Kidney glomerular epithelial cell (primary cell): Measurements from ENCODE around the gene SHISA8.

Experiments
- DNase-seq: peaks from one replicate; lab custom pipeline; 2025; lab: John Stamatoyannopoulos, UW

SHISA8 gene

DNA sequence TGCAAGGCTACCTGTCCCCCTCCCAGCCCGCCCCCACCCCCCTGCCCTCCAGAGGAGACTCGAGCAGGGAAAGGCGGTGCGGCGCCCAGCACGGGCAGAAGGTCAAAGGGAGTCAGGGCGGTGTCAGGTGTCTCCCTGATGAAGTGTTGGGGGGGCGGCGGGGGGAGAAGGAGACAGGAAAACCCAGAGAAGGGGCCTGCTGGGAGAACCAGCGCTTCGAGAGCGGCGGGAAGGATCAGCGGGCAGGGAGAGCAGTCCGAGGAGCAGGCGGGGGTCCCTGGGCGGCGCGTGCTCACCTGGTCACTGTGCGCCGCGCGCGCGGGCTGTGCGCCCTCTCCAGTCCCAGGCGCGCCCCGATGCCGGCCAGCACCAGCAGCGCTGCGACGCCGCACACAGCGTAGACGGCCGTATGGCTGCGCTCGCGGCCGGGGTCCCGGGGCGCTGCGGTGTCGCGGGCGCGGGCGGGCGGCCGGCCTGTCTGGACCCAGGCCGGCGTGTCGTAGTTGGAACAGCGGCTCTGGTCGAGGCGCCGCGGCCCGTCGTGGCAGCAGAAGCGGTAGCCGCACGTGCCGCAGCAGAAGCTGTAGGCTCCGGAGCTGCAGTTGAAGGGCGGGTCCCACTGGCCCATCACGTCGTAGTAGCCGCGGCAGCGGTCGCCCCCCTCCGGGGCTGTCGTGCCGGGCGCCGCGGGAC, 886 bp downstream of the SHISA8 start:
- DNase-seq: no peak

DNA sequence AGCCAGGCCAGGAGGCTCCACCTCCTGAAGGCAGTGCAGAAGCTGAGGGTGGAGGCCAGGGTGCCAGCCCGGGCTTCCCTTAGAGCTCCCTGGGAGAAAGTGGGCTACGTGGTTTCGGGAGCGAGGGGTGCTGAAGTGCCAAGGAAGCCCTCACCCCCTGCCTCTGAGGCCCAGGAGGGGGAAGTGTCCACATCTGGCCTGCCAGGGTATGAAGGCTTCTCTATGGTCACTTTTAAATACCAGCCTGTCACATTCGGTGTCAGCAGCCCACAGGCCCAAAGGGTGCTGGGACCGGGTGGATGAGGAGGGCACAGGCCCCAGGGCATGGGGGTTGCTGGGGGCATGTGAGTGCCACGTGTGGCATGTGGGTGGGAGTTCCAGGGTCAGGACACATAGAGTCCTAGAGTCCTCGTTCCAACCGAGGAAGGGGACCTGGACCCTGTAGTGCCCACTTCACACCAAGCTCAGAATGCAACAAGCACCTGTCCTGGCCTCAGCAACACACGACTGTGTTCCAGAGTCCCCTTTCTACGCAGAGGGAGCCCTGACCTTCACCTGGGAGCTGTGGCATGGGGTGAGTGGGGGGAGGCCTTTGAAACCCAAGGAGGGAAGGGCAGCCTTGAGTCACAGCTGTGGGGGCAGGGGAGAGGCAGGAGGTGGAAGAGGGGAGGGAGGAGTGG, 1.7 kb downstream of the SHISA8 start:
- DNase-seq: no peak

DNA sequence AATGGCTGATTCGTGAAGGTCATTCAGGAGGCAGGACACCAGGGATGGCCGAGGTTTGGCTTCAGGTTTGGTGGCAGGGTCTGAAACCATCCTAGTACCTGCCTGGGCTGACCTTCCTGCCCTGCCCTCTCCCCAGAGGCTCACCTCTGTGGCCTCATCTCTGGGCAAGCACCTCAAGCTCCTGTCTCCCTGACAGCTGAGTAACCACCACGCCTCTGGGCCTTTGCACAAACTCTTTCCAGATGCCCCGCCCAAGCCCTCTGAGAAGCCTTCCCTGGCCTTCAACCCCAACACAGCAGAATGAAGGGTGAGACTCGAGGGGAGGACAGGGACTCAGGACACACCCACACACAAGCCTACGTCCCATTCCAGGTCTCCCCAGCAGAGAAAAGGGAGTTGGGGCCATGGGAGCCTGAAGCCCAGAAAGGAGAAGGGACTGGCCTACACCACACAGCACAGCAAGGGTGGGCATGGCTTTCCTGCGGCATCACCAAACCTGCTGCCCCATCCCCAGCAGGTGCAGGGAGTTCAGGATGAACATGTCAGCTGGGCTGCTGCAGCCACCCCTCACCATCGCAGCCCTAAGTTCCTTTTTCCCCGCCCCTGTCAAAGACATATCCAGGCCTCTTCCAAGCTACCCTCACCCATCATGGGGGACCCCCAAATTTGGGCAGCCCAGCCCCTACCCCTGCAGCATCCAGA, 2.4 kb downstream of the SHISA8 start:
- no peak for DNase-seq

DNA sequence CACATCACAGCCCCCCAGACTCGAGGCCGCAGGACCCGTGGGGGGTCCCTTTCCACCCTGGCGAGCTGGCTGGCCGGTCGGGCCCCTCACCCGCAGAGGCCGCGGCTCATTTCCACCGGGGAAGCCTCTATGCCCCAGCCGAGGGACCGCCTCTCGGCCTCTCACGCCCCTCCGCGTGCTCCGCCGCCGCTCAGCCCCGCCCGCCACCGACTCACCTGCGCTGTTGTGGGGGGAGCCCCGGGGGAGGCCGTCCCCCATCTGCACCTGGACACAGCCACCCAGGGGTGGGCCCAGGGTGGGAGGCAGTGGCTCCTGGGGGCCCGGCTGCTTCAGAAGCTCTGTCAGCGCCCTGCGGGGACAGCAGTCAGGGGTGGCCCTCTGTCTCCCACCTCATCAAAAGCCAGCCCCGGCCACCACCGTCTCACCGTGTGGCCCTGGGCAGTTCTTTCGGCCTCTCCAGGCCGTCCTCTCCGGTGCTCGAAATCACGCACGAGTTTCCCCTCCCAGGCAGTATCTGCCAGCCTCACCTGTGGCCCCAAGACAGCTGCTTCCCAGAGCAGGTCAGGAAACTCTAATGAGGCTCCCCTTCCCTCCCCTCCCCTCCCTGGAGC, 3.8 kb downstream of the SHISA8 start:
- DNase-seq: no peak

DNA sequence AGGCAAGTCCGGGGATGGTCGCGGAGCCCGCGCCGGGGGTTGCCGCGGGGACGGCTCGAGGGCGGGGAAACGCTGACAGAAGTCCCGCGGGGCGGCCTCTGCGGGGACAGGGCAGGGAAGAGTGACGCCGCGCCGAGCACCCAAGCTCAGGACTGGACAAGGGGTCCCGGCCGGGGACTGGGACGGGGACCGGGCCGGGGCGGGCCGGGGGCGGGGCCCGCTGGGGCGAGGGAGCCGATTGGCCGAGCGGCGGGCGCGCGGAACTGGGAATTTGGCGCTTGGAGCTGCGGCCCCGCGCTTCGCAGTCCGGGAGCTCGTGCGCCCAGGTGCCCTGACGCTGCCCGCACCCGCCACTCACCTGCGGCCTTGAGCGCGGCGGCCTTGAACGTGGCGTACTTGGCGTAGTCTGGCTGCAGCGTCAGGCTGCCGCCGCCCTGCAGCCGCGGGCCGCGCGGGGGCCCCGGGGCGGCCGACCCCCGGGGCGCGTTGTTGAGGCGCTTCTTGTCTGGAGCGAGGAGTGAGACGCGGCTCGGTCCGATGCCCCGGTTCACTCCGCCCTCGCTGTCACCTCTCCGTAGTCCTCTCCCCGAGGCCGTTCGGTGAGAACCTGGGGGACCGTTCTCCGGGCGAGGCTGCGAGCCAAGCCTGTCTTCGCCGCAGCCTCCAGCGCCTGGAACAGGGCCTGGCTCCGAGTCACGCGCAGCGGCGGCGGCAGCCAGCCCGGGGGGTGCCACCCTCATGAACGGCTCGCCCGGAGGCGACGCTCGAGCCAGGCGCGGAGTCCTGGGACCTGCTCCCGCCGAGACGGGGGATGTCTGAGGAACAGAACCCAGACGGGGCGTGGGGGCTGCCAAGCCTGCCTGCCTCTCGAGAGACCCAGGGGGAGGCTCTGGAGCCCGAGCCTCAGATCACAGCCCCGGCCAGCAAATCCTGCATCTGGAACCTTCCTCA, 4.5 kb downstream of the SHISA8 start:
- DNase-seq: no peak

DNA sequence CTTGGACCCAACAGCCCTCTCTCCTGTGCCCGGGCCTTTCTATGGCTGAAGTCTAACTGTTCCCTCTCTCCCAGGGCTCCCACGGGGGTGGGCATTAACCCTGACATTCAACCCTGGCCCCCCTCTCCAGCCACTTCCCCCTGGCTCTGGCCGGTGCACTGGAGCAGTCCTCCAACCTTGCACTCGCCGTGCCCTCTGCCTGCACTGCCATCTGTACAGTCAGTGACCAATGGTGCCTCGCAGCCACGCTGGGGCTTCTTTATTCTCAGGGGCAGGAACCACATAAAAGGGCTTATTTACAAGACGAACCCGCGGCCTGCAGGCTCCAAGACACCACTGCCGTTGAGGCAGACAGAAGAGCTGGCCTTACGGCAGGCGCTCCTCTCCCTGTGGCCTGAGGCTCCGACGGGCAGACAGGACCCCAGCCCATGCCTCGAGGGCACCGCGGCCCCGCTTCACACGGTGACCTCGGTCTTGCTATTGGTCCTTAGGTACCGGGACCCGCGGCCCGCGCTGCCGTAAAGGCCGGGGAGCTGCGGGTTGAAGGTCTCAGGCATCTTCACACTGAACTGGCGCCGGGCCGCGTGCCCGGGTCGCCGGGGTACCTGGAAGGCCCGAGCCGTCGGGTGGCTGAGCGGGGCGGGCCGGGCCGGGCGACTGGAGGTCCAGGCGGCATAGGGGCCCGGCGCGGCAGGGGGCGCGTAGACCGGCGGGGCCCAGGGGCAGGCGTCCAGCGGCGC, 5.4 kb downstream of the SHISA8 start:
- no peak for DNase-seq

DNA sequence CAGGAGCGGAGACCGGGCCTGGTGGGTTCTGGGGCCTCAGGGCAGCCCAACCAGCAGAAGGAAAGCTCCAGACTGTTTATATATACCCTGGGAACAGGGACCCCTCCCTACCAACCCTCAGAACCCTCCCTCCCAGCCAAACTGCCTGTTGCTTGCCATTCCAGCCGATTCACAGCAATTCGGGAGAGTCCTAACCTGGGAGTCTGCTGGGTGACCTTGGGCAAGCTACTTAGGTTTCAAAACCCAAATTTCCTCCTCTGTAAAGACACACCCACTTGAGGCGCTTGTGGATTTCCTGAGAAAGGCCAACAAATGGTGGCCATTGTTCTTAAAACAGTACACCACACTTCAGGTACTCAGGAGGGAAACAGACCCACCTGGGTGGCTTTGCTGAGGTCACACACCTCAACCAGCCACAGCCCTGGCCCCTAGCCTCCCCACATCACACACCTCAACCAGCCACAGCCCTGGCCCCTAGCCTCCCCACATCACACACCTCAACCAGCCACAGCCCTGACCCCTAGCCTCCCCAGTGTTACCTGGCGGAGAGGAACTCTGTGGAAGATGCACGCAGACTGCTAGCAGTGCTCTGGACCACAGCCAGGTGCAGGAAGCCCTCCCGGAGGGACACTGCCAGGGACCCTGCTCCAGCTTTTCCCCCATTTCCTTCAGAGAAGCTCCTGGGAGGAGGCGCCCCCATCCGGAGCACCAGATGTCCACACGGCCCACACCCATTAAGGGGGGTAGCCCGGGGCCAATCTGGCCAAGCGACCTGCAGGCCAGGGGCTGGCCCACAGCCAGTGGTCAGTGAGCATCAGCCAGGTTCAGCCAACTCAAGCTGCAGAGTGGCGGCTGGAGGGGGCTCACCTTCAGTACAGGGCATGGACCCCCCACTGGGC, 6.2 kb downstream of the SHISA8 start:
- DNase-seq: no peak

DNA sequence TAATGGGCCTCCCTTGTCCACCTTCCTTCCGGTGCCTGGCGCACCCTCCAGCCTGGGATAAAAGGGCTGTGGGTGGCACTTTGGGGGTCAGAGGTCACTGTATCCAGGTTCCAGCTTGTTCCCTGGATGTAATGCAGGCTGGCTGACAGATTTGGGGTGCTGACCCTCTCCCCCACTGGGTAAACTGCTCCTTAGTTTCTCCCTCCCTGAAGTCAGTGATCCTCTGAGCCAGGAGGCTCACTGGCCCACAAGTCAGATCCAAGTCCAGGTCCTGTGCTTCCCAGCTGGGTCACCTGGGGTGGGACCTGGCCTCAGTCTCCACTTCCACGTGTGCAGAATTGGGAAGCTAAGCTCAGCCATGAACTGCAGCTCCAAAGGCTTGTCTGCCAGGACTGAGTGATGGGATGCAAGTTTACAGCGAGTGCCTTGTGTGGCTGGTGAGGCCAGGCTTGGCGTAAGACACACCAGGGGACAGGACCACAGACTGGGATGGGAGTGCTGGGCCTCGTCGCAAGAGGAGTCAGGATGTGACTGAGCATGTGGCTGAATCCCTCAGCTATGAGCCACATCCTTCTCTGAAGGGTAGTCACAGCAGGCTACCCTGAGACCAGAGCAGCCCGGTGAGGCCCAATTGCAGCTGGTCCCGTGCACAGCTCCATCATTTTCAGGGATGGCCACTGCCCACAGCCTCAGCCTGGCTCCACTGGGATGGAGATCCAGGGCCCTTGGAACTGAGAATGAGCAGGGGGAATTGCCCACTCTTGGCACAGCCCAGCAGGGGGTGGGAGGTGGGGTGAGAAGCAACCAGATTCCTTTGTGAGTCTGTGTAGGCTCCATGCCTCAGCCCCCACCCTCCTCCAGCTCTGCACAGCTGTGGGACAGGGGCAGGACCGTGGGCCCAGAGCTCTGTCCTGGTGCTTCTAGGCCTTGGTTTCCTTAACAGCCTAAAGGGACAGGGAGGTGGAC, 7.2 kb downstream of the SHISA8 start:
- no peak for DNase-seq

DNA sequence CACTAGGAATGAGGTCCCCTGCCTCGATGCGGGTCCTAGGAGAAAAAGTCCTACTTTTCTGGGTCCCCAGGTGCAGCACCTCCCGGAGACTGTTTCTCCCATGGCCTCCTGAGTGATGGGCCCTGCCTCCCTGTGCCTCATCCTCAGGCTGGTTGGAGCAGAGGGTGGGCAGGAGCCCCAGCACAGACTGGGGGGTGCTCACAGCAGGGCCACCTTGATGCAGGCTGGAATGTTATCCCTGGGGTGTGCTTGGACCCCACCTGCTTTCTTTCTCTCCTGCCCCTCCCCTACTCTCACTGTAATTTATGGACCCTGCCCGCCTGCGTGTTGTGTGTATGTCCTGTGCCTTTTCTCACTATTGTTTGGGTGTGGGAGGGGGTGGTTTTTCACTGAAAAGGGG, 8.1 kb downstream of the SHISA8 start:
- no peak for DNase-seq

DNA sequence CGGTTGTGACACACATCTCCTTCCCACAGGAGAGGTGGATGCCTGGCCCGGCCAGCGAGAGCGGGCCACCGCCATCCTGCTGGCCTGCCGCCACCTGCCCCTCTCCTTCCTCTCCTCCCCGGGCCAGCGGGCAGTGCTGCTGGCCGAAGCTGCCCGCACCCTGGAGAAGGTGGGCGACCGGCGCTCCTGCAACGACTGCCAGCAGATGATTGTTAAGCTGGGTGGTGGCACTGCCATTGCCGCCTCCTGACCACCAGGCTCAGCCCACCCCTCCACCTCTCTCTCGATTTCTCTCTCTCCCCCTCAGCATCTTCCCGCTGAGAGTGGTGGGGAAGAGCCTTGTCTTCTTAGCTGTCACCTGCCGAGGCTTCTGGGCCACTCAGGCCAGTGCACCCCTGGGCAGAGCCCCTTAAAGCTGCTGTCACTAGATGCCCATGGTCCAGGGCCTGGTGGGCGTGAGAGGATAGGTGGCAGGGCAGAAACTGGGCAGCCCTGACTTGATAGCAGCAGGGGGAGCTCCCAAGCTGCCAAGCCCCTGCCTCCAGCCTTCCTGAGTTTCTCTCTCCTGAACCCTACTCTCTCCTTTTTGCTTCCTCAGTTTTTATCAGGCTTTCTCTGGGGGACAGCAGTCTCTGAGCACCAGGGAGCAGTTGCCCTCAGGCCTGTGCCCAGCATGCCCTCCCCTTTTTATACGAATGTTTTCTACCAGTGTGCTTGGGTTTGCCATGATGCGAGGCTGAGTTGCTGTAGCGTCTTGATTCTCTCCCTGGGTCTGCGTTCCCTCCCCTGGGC, 9.3 kb downstream of the SHISA8 start:
- no peak for DNase-seq

DNA sequence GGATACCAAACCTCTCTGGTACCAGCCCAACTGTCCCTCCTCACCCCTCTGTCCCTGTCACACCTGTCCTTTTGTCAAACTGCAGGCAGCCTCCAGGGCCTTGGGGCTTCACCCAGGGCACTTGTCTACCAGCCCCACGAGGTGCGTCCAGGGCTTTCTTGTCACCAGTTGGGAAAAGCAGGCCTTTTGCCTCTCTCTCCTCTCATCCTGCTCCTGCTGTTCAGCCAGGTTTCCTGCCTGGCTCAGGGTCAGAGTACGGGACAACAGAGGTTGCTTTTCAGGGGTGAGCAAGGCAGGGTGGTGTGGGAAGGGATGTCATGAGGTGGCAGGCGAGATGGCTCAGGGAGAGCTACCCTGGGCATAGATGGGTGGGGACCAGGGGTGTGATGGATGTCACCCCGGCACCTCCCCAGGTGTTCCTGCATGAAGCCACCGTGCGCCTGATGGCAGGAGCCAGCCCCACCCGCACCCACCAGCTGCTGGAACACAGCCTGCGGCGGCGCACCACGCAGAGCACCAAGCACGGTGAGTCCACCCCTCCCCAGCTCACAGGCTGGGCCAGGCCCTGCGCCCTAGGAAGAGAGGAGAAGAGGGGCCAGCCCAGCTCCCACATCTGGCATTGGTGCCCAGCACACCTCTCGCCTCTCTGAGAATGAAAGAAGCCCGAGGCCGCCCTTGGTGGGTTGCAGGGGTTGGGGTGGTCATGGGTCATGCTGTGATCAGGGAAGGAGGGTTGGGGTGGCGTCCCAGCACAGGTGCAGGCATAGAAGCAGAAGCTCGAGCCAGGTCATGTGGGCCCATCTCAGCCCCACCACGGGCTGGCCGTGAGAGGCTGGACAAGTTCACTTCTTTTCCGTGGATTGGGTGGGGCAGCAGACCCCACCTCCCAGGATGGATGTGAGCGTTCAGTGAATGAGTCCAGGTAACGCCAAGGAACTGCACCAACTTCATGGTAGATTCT, 10.1 kb downstream of the SHISA8 start:
- DNase-seq: no peak

DNA sequence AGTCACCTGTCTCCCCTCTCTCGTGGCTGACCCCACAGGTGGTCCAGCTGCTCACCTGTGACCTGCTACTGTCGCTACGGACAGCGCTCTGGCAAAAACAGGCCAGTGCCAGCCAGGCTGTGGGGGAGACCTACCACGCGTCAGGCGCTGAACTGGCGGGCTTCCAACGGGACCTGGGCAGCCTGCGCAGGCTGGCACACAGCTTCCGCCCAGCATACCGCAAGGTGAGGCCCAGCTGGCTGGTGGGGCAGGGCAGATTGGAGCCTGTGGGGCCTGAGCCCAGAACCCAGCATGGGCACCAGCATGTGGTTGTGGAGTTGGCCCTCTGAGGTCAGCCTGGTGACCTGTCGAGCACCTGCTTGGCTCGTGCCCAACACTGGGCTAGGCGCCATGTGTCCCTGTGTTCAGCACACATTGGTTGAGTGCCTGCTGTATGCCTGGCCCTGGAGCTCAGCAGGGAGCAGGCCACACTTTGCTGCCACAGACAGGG, 11.9 kb downstream of the SHISA8 start:
- DNase-seq: no peak

DNA sequence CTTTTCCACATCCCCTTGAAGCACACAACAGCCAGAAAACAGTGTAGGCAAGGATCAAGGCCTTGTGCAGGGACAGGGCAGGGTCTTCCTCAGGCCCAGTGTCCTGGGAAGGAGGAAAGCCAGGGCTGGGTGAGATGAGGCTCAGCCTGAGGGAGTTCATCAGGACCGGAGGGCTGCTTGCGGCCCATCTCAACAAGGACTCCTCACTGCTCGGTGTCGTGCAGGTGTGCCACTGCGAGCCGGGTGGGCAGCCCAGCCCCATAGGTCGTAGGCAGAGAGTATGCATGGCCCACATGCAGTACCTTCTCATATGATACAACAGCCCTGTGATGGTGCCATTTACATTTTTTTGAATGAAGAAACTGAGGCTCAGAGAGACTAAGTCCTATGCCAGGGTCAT, 12.9 kb downstream of the SHISA8 start:
- no peak for DNase-seq

DNA sequence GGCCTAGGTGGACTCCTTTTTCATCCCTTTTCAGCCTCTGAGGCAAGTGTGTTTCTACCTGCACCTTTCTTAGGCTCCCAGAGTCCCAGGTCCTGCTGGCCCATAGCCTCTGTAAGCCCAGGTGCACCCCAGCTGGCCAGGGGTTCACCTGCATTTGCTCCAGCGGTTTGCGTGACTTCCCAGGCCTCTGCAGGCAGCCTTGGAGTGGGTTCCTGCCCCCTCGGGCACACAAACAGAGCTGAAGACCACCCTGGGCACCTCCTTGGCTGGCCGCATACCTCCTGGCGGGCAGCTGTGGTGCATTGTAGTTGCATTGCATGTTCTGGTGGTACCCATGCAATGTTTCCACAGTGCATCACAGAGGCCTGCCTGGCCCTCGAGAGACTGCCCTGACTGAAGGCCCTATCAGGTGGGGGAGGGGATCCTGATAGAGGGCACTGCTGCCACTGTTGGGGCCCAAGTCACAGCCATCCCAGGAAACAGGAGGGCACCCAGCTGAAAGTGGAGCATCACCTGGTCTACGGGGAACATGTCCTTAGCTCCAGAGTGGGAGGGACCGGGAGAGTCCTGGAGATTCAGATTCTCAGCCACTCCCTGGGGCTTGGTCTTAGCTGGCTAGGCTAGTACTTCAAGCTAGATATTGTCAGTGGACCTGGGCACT, 14.1 kb downstream of the SHISA8 start:
- DNase-seq: no peak

DNA sequence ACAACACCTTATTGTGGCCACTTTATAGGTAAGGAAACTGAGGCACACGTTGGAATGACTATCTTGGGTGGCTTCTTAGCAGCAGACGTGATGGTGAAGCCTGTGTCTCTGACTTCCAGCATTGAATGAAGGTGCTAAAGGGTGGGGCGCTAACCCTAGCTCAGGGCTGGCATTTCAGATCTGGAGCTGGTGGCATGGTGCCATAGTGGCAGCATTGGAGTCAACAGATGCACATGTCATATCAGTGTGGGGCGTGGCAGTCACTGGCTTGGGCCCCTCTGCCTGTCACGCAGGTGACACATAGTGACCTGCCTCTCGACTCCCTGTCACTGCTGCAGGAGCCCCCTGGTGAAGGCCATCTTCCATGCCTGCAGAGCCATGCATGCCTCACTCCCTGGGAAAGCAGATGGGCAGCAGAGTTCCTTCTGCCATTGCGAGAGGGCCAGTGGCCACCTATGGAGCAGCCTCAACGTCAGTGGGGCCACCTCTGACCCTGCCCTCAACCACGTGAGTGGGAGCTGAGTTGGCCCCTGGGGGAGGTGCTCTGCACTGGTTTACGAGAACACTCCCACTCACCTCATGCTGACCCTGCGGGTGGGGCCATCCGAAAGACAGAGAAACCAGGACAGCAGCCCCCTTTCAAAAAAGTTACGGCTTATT, 14.8 kb downstream of the SHISA8 start:
- DNase-seq: no peak

DNA sequence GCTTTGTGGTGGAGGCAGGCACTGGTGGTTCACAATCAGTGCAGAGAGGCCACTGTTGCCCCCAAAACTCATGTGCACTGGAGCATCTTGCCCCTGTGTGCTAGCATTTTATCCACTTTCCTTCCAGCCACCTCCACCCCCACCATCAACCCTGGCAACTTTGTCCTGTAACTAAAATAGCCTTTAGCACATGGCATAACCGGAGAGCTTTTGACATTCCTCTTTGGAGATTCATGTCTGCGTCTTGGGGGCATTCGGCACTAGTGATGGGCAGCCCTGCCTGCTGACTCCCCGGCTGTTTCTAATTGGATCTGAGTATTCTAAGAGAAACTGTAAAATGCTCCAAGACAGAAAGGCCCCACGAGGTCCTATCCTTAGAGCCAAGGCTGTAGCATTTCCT, 15.8 kb downstream of the SHISA8 start:
- DNase-seq: no peak
